Stimulated activated CD8-positive, alpha-beta memory T cell treated with anti-CD3 and anti-CD28 coated beads, Interleukin-7, amount 100 ng/mL, for 1 hour (primary cell): ENCODE data around the gene CLCNKB.
"Not testable (repeated sequence)": the region's sequence is repeated elsewhere in the genome, so short reads cannot be mapped to it uniquely, and the experiment has no call there.

Experiments used
- DNase-seq, 2 donors: peaks; one replicate each; pipeline ENCODE4 v3.0.0-alpha.2; 2020; ENCODE audit warnings: low read depth in 2 of 2

CLCNKB gene

DNA sequence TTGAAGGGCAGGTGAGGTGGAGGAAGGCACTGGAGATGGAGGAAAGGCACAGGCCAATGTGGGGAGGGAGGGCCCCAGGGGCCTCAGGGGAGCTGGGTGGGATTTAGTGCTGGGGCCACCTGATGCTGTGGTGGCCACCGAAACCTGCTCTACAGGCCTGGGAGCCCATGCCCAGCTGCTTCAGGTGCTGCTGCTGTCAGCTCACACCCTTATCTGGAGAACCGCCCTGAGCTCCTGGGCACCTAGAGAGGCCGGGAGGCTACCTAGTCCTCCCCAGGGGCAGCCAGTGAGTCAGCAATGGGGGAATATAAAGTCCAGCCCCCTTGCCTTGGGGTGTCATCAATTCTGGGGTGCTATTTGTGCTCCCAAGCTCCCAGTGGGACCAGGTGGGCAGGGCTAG lies 17.7 kb downstream of the CLCNKB start:
- DNase-seq = no peak

DNA sequence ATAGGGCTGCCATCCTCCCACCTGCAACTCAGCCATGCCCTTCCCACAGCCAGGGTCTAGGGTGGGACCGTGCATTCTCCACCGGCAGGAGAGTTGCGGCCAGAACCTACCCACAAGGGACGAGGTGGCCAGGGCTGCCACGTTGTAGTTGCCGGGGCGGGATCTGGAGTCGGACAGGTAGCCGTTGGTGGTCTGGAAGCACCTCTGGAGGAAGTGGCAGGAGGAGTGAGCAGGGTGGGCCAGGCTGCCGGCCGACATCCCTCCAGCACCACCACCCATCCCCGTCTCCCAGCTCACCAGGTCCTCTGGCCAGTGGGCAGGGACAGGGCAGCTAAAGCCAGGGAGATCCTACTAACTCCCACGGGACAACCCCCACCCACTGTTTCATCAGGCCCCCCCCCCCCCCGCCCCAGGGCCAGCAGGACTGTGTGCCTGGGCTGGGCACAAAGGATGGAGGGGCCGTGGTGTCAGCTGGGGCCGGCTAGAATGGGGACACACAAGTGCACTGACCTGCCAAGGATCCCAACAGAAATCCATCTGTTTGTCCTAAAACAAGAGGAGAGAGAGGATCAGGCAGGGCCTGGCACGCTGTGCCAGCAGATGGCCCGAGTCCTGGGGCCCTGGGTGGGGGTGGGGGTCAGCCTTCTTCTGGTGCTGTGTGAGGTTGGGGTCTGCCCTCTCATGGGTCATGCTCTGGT lies 18.6 kb downstream of the CLCNKB start:
- not testable (repeated sequence) for DNase-seq

DNA sequence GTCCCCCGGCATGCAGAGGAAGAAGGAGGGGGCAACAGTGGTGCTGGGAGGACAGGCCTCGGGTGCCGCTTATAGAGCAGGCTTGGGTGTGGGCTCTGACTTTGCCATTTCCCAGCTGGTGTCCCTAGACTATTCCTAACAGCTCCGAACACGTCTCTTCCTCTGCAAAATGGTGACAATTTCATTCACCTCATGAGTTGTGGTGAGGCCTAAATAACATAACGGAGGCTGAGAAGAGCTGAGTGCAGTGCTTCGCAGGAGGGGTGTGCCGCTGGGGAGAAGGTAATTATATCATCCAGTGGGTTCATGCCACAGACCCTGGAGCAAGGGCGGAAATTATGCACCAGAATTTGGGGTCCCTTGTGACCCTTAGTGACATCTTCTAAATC lies 19.1 kb downstream of the CLCNKB start:
- not testable (repeated sequence) for DNase-seq

DNA sequence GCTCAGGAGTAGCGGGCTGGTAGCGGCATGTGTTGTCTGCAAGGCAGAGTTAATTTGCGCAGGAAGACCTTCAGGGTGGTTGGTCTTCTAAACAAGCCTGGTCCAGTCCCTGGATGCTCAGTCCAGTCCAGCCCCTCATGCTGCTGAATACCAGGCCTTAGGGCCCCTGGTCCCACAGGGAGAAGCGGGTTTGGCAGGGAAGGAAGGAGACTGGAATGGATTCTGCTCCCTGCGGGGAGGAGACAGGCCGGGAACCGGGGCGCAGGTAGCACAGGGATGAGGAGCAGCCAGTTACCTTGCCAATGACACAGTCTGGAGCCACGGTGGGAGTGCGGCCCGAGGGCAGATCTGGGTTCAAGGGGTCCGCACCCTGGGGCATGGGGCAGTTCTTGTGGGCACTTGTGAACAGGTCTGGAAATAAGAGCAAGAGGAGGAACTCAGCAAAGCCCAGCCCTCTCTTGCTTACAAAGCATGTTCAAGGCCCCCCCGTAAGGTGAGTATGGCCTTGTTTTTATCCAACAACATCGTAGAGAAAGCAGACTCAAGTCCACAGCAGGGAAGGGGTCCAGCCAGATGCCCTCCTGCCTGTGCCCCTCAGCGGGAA lies 19.7 kb downstream of the CLCNKB start:
- no peak for DNase-seq

GRCh38 chr1:16063921-16064320 lies 20.3 kb downstream of the CLCNKB start:
- DNase-seq = no peak

DNA sequence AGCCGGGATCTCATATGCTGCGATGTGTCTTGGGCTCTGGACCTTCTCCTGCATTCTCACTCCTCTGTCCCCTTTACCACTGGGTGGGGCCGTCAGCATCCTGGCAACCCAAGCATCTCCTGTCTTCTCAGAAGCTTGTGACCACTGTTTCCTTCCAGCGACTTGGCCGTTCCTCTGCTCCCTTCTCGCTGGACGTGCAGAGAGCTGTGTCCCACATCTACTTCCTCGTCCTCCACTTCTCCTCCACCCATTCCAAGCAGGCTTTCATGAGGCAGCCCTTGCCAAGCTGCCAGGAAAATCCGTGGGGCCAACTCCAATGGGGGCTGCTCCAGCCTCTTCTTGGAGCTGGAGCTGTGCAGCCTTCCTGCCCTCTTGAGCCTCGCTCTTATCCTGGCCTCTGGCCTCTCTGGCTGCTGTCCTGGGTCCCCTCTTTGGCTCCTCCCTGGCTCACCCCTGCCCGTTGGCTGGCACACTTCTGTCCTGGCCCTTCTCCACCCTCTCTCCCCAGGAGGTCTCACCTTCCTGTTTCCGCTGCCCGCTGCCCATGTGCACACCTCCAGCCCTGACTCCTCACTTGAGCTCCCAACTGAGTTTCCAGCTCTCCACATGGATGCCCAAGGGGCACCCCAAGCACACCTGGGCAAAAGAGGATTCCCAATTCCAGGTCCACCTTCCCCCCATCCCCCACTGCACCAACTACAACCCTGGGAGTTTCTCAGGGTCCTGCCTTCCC lies 21.1 kb downstream of the CLCNKB start:
- no peak for DNase-seq

DNA sequence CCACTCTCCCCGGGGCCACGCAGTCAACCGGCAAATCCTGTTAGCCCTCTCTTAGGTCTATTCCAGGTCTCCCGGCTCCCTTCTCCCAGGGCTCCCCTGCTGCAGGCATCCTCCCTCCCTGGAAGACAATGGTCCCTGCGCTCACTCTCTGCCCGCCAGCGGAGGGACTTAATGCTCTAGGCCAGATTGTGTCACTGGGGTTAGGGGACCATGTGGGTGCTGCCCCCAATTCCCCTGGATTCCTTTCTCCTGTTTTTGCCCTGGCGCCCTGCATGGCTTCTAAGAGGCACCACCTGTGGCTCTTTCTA lies 21.6 kb downstream of the CLCNKB start:
- DNase-seq = no peak

DNA sequence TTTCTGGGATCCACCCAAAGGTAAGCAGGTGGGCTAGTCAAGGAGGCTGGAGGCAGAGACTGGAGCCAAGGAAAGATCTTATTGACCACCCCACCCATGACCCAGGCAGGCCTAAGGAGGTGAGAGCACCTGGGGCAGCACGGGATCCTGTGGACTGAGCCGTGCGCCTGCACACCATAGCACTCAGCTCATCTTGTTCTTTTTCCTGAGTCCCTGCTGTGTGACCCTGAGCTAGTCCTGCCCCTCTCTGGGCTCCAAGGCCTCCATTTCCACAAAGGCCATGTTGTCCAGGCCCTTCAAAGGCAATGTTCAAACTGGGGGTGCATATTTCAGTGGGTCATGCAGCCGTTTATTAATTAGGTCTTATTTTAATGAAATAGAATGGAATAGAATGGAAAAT lies 22.7 kb downstream of the CLCNKB start:
- DNase-seq = no peak

GRCh38 chr1:16067127-16067768 lies 23.7 kb downstream of the CLCNKB start:
- DNase-seq = no peak

DNA sequence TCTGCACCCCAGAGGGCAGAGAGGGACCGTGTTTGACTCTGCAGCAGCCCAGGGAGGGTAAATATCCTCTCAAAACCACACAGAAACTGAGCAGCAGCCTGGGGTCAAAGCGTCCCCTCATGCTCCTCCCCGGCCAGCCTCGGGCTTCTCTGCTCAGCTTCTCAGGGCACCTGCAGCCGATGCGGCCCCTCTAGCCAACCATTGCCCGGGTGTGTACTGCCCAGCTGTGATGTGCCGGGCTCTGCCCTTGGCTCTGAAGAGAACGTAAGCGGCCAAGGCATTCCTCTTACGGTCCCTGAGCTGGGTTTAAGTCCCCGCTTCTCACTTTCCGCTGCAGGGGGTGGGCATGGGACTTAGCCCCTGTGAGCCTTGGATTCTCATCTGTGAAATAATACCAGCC lies 24.4 kb downstream of the CLCNKB start:
- no peak for DNase-seq

DNA sequence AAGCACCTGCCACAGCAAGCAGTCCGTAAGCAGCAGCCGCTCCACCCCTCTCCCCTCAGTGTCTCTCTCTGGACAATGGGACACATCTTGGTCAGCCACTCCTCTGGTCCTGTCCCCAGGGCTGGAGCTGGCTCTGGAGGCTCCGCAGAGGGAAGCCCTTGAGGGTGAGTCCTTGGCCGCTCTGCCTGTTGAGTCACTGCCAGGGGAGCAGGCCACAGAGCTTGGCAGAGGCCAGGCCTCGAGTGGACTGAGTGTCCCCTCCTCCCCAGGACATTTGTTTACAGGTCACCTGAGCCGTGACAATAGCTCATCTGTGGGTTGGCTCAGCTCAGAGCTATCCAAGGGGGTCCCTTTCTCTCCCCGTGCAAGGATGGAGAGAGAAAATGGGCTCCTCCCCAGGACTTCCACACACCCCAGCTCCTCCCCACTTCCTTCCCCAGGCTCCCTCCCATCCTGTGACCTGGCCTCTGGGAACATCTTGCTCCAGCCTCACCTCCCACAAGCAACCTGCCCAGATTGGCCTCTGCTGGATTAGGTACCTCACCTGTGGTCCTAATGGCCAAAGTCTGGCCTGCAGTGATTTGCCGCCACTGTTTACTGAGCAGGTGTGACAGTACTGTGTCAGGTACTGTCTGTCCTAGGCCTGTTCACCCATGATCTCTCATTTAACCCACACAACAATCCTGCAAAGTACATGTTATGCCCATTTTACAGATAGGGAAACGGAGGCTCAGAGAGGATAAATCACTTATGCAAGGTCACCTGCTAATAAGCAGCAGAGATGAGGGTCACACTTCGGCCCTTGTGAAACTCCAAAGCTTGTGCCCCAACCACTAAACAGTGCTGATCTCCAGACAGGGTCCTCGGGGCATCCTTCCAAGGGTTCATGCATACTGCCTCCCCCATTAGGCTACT lies 25.0 kb downstream of the CLCNKB start:
- DNase-seq = no peak

DNA sequence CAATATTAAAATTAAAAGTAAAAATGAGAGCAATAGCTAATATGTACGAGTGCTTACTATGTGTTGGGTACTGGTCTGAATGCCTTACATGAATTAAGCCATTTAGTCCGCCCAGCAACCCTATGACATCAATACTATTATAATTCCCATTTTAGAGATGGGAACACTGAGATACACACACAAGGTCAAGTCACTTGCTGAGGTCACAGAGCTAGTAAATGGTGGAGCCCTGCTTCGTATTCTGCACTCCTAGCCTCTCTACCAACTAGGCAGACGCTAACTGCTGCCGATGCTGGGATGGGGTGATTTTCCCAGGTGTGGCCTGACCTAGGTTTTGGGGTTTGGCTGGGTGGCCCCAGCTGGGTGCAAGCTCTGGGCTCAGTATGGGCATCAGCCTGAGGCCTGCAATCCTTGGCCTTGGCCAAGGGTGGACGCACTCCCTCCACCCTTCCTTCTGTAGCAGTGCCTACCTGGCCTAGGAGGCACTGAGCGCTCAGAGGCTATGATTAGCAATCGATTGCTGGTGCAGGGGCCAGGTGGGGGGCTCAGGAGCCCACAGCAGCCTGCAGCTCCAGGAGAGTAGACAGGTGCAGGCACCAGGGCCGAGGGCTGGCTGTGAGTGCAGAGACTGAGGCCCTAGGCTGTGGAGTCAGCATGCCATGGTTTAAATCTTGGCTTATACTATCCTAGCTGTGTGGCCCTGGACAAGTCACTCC lies 27.2 kb downstream of the CLCNKB start:
- no peak for DNase-seq

- DNase-seq = no peak
Observed at GRCh38 chr1:16071614-16072013, 28.0 kb downstream of the CLCNKB start.

DNA sequence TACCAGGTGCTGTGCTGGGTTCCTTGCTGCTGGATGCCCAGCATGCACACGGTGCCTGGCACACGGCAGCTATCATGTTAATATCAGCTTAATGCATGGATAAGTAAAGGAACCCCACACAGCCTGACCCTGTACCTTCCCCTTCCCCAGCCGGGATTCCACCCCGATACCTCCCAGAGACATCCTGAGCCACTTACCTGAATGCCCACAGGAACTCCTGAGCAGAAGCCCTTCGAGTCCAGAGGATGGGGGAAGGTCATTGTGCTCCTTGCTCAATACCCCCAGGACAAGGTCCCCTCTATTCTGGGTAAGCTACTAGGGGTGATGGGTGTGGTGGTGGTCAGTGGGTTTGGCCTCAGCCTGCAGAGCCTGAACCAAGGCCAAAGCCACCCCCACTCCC lies 28.5 kb downstream of the CLCNKB start:
- DNase-seq = no peak

- DNase-seq = no peak
Observed at GRCh38 chr1:16072616-16073484, 29.3 kb downstream of the CLCNKB start.

- no peak for DNase-seq
Observed at GRCh38 chr1:16073490-16074119, 30.0 kb downstream of the CLCNKB start, which contains the start of gene FAM131C. Gene FAM131C (minus strand): TSS chr1:16073651. CDS start chr1:16073442, 209 bp downstream.

- DNase-seq = no peak
Observed at GRCh38 chr1:16074217-16074616, 30.6 kb downstream of the CLCNKB start.

DNA sequence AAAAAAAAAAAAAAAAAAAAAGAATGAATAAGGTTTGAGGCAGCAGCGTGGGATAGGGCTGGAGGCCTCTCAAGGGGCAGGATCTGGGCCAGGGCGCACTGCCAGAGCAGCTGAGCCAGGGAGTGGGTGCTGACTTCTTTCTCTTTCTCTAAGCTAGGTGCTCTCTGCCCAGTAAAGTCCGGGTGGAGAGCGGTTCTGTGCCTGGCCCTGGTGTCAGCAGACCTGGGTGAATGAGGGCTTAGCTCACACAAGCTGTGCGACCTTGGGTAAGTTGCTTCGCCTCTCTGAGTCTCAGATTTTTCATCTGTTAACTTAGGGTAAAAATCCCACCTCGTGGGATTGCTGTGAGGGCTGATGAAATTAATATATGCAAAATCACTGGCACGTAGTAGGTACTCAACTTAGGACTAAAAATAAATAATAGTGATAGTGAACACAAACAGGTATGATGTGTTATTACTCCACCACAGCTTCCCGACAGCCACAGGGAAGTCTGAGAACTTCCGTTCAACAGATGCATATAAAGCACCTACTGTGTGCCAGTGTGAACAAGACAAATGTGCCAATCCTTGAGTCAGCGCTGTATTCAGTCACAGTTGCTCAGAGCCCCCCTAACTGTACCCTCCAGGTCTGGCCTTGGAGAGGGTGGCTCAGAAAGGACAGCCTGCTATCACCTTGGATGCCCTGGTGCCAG lies 31.9 kb downstream of the CLCNKB start:
- no peak for DNase-seq
